HEK293 (cell line): ENCODE measurements around the gene ZSWIM4.

Experiments used
- CTCF ChIA-PET: fragments of 350-600 bp; formaldehyde crosslinking; extraction: SDS; loops from one replicate; lab custom pipeline; 2021; ENCODE audit warnings: antibody characterized with exemption; lab: Yijun Ruan, JAX
- POLR2A ChIA-PET: fragments of 300-600 bp; formaldehyde crosslinking; extraction: SDS; loops from one replicate; lab custom pipeline; 2020; ENCODE audit warnings: antibody characterized with exemption, inconsistent platforms; lab: Yijun Ruan, JAX
- H3K27ac ChIP-seq: fragments of 200-500 bp; sonication (Bioruptor generic); 2 replicates; pipeline ENCODE4 v1.5.1; 2014; ENCODE audit warnings: low read depth, low read length, control low read depth, inconsistent platforms; ENCODE audit errors: extremely low read depth
- H3K36me3 ChIP-seq, 2 experiments: fragments of 200-500 bp in 1 of 2; sonication (Bioruptor generic) in 1 of 2; 1 replicate in 1 of 2; 2 replicates in 1 of 2; pipeline ENCODE4 v1.5.1; 2014 to 2017; ENCODE audit warnings: inconsistent platforms in 2 of 2, low read length in 2 of 2; ENCODE audit not compliant: control insufficient read depth in 2 of 2, insufficient read depth in 1 of 2
- H3K4me1 ChIP-seq: fragments of 200-500 bp; sonication (Bioruptor generic); 2 replicates; pipeline ENCODE4 v1.5.1; 2014; ENCODE audit warnings: mild to moderate bottlenecking, low read length, inconsistent platforms; ENCODE audit not compliant: control insufficient read depth, insufficient read depth
- H3K4me3 ChIP-seq: 2 replicates; pipeline ENCODE4 v1.5.1; 2011; ENCODE audit warnings: low read depth, mild to moderate bottlenecking, control low read depth, low read length, moderate library complexity
- H3K9me3 ChIP-seq: fragments of 200-500 bp; sonication (Bioruptor generic); 2 replicates; pipeline ENCODE4 v1.5.1; 2014; ENCODE audit warnings: low read depth, low read length, inconsistent platforms; ENCODE audit not compliant: control insufficient read depth, insufficient read depth
- GLIS2 ChIP-seq: fragments of 450-650 bp; formaldehyde crosslinking; IDR thresholded peaks from 2 replicates; pipeline ENCODE4 v1.5.1; 2016; ENCODE audit warnings: missing biosample characterization, missing genetic modification characterization
- MEIS1 ChIP-seq: sonication (generic); formaldehyde crosslinking; IDR thresholded peaks from 2 replicates; pipeline ENCODE4 v1.8.1; 2022; ENCODE audit warnings: missing genetic modification reagents, mild to moderate bottlenecking, borderline replicate concordance
- SALL2 ChIP-seq: fragments of 450-650 bp; formaldehyde crosslinking; IDR thresholded peaks from 2 replicates; pipeline ENCODE4 v1.5.0; 2017; ENCODE audit warnings: missing biosample characterization, mild to moderate bottlenecking, missing genetic modification characterization, borderline replicate concordance
- SCRT1 ChIP-seq: fragments of 450-650 bp; formaldehyde crosslinking; IDR thresholded peaks from 2 replicates; pipeline ENCODE4 v1.5.1; 2016; ENCODE audit warnings: missing biosample characterization, missing genetic modification characterization, borderline replicate concordance
- SETDB1 ChIP-seq: IDR thresholded peaks from one replicate; pipeline ENCODE4 v1.6.1; 2017; ENCODE audit warnings: mild to moderate bottlenecking, low read length, moderate library complexity, mixed read lengths; ENCODE audit not compliant: insufficient read length
- ZBTB1 ChIP-seq: fragments of 450-650 bp; formaldehyde crosslinking; IDR thresholded peaks from 2 replicates; pipeline ENCODE4 v1.5.1; 2016; ENCODE audit warnings: missing biosample characterization, missing genetic modification characterization
- ZBTB48 ChIP-seq: fragments of 450-650 bp; formaldehyde crosslinking; IDR thresholded peaks from 2 replicates; pipeline ENCODE4 v1.5.1; 2016; ENCODE audit warnings: missing biosample characterization, missing genetic modification characterization
- ZNF146 ChIP-seq: fragments of 450-650 bp; formaldehyde crosslinking; IDR thresholded peaks from 2 replicates; pipeline ENCODE4 v1.5.1; 2016; ENCODE audit warnings: missing biosample characterization, missing genetic modification characterization
- ZNF223 ChIP-seq: fragments of 450-650 bp; formaldehyde crosslinking; IDR thresholded peaks from 2 replicates; pipeline ENCODE4 v1.5.1; 2016; ENCODE audit warnings: missing biosample characterization, missing genetic modification characterization
- ZNF366 ChIP-seq: fragments of 450-650 bp; formaldehyde crosslinking; conservative IDR thresholded peaks from 2 replicates; pipeline ENCODE4 v1.5.1; 2016; ENCODE audit warnings: missing biosample characterization, missing genetic modification characterization
- ZNF394 ChIP-seq: fragments of 450-650 bp; formaldehyde crosslinking; IDR thresholded peaks from 2 replicates; pipeline ENCODE4 v1.5.1; 2016; ENCODE audit warnings: missing biosample characterization, missing genetic modification characterization, mild to moderate bottlenecking, moderate library complexity, borderline replicate concordance
- ZNF426 ChIP-seq: fragments of 450-650 bp; formaldehyde crosslinking; IDR thresholded peaks from 2 replicates; pipeline ENCODE4 v1.5.1; 2017; ENCODE audit warnings: missing biosample characterization, missing genetic modification characterization, mild to moderate bottlenecking, inconsistent platforms, moderate library complexity
- ZNF664 ChIP-seq: fragments of 450-650 bp; formaldehyde crosslinking; IDR thresholded peaks from 2 replicates; pipeline ENCODE4 v1.5.1; 2016; ENCODE audit warnings: missing biosample characterization, missing genetic modification characterization
- ZNF76 ChIP-seq: fragments of 450-650 bp; formaldehyde crosslinking; IDR thresholded peaks from 2 replicates; pipeline ENCODE4; 2016; ENCODE audit warnings: low read depth, missing biosample characterization, missing genetic modification characterization, borderline replicate concordance
- ZSCAN16 ChIP-seq: fragments of 450-650 bp; formaldehyde crosslinking; IDR thresholded peaks from 2 replicates; pipeline ENCODE4 v1.5.1; 2016; ENCODE audit warnings: missing biosample characterization, missing genetic modification characterization
- ZSCAN23 ChIP-seq: fragments of 450-650 bp; formaldehyde crosslinking; IDR thresholded peaks from 2 replicates; pipeline ENCODE4 v1.5.1; 2016; ENCODE audit warnings: missing biosample characterization, missing genetic modification characterization
- TF ChIP-seq, protein P1 (sequence below): fragments of 450-650 bp; formaldehyde crosslinking; IDR thresholded peaks from 2 replicates; pipeline ENCODE4 v1.5.1; 2016; ENCODE audit warnings: missing biosample characterization, missing genetic modification characterization, borderline replicate concordance
- TF ChIP-seq, protein P2 (sequence below): fragments of 450-650 bp; formaldehyde crosslinking; IDR thresholded peaks from 2 replicates; pipeline ENCODE4 v1.5.1; 2017; ENCODE audit warnings: missing biosample characterization, missing genetic modification characterization
- TF ChIP-seq, protein P3 (sequence below): fragments of 450-650 bp; formaldehyde crosslinking; IDR thresholded peaks from 2 replicates; pipeline ENCODE4 v1.5.1; 2017; ENCODE audit warnings: missing biosample characterization, mild to moderate bottlenecking, missing genetic modification characterization, moderate library complexity
- TF ChIP-seq, protein P4 (sequence below): fragments of 450-650 bp; formaldehyde crosslinking; IDR thresholded peaks from 2 replicates; pipeline ENCODE4 v1.5.1; 2016; ENCODE audit warnings: missing biosample characterization, missing genetic modification characterization, borderline replicate concordance

ZSWIM4 gene

DNA sequence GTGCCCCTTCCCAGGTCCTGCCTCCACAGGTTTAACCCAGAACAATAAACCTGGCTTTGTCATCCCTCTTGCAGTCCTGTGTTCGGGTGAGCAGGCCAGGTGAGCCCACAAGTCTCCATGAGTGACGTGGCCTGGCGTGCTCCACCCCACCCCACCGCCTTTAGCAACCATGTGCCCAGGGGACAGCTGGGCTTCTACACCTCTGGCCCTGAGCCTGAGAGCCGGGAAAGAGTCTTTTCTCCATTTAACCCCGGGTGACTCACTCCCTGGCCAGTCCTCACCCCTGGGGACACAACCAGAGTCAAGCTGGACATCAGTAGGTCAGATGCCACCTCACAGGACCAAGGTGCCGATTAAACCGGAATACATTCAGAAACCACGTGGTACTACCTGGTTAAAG lies 16.8 kb upstream of the ZSWIM4 start:
- ChIA-PET CTCF (no interaction called here), POLR2A (interaction anchor here (1.3 kb wide), 1 partner anchor 31 kb away, joined by 3 read pairs; a partner anchor contains a TSS)
- no peaks in the 10 kb centered on the region for H3K9me3 ChIP-seq
- no peak overlapping the region for H3K27ac ChIP-seq
- H3K4me1 ChIP-seq = no peaks in the 10 kb centered on the region; the same call in 1 of the 2 replicates
- H3K4me3 ChIP-seq = no peak overlapping the region
- TF ChIP-seq ZNF366 (no peak), SCRT1 (tag by site-specific recombination) (no peak), ZNF664 (tag by site-specific recombination) (no peak), ZSCAN16 (tag by site-specific recombination) (no peak), GLIS2 (tag by site-specific recombination) (no peak), ZBTB1 (tag by site-specific recombination) (no peak), SETDB1 (no peak), ZBTB48 (tag by site-specific recombination) (no peak), ZNF426 (tag by site-specific recombination) (no peak), ZNF223 (tag by site-specific recombination) (no peak), SALL2 (tag by site-specific recombination) (no peak), ZNF394 (tag by site-specific recombination) (no peak), ZNF146 (no peak), ZNF76 (tag by site-specific recombination) (no peak), ZSCAN23 (tag by site-specific recombination) (no peak), MEIS1 (CRISPR knock-in tag) (no peak)
- TF ChIP-seq, protein P1, sequence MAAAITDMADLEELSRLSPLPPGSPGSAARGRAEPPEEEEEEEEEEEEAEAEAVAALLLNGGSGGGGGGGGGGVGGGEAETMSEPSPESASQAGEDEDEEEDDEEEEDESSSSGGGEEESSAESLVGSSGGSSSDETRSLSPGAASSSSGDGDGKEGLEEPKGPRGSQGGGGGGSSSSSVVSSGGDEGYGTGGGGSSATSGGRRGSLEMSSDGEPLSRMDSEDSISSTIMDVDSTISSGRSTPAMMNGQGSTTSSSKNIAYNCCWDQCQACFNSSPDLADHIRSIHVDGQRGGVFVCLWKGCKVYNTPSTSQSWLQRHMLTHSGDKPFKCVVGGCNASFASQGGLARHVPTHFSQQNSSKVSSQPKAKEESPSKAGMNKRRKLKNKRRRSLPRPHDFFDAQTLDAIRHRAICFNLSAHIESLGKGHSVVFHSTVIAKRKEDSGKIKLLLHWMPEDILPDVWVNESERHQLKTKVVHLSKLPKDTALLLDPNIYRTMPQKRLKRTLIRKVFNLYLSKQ (tag by site-specific recombination) = no peak
- TF ChIP-seq, protein P2, sequence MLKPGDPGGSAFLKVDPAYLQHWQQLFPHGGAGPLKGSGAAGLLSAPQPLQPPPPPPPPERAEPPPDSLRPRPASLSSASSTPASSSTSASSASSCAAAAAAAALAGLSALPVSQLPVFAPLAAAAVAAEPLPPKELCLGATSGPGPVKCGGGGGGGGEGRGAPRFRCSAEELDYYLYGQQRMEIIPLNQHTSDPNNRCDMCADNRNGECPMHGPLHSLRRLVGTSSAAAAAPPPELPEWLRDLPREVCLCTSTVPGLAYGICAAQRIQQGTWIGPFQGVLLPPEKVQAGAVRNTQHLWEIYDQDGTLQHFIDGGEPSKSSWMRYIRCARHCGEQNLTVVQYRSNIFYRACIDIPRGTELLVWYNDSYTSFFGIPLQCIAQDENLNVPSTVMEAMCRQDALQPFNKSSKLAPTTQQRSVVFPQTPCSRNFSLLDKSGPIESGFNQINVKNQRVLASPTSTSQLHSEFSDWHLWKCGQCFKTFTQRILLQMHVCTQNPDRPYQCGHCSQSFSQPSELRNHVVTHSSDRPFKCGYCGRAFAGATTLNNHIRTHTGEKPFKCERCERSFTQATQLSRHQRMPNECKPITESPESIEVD = no peak
- TF ChIP-seq, protein P3, sequence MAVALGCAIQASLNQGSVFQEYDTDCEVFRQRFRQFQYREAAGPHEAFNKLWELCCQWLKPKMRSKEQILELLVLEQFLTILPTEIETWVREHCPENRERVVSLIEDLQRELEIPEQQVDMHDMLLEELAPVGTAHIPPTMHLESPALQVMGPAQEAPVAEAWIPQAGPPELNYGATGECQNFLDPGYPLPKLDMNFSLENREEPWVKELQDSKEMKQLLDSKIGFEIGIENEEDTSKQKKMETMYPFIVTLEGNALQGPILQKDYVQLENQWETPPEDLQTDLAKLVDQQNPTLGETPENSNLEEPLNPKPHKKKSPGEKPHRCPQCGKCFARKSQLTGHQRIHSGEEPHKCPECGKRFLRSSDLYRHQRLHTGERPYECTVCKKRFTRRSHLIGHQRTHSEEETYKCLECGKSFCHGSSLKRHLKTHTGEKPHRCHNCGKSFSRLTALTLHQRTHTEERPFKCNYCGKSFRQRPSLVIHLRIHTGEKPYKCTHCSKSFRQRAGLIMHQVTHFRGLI = no peak
- TF ChIP-seq, protein P4, sequence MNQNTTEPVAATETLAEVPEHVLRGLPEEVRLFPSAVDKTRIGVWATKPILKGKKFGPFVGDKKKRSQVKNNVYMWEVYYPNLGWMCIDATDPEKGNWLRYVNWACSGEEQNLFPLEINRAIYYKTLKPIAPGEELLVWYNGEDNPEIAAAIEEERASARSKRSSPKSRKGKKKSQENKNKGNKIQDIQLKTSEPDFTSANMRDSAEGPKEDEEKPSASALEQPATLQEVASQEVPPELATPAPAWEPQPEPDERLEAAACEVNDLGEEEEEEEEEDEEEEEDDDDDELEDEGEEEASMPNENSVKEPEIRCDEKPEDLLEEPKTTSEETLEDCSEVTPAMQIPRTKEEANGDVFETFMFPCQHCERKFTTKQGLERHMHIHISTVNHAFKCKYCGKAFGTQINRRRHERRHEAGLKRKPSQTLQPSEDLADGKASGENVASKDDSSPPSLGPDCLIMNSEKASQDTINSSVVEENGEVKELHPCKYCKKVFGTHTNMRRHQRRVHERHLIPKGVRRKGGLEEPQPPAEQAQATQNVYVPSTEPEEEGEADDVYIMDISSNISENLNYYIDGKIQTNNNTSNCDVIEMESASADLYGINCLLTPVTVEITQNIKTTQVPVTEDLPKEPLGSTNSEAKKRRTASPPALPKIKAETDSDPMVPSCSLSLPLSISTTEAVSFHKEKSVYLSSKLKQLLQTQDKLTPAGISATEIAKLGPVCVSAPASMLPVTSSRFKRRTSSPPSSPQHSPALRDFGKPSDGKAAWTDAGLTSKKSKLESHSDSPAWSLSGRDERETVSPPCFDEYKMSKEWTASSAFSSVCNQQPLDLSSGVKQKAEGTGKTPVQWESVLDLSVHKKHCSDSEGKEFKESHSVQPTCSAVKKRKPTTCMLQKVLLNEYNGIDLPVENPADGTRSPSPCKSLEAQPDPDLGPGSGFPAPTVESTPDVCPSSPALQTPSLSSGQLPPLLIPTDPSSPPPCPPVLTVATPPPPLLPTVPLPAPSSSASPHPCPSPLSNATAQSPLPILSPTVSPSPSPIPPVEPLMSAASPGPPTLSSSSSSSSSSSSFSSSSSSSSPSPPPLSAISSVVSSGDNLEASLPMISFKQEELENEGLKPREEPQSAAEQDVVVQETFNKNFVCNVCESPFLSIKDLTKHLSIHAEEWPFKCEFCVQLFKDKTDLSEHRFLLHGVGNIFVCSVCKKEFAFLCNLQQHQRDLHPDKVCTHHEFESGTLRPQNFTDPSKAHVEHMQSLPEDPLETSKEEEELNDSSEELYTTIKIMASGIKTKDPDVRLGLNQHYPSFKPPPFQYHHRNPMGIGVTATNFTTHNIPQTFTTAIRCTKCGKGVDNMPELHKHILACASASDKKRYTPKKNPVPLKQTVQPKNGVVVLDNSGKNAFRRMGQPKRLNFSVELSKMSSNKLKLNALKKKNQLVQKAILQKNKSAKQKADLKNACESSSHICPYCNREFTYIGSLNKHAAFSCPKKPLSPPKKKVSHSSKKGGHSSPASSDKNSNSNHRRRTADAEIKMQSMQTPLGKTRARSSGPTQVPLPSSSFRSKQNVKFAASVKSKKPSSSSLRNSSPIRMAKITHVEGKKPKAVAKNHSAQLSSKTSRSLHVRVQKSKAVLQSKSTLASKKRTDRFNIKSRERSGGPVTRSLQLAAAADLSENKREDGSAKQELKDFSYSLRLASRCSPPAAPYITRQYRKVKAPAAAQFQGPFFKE = no peak
- peaks cover 12 to 42% of the 10 kb centered on the region in 2 experiments; a peak in 2 of 3 replicates for H3K36me3 ChIP-seq
